H9 (cell line): ENCODE data around the gene WNT10A. TPM values are rescaled to one million over a fixed set of nuclear protein-coding genes. Genes with fewer than 3 reads are reported as not detected.

Experiments used
- DNase-seq: peaks from one replicate; pipeline ENCODE4 v3.0.0-alpha.2; 2017
- H2AFZ ChIP-seq: one replicate; pipeline ENCODE4 v1.6.1; 2013; ENCODE audit warnings: mild to moderate bottlenecking, low read length, control low read depth, moderate library complexity
- H2AK5ac ChIP-seq: 2 replicates; pipeline ENCODE4 v1.6.1; 2013; ENCODE audit warnings: low read length, control low read depth, mixed read lengths; ENCODE audit not compliant: insufficient read length
- H2BK120ac ChIP-seq: one replicate; pipeline ENCODE4 v1.6.1; 2013; ENCODE audit warnings: low read depth, mild to moderate bottlenecking, low read length, control low read depth, inconsistent platforms; ENCODE audit not compliant: poor library complexity, severe bottlenecking
- H2BK12ac ChIP-seq: 2 replicates; pipeline ENCODE4 v1.6.1; 2013; ENCODE audit warnings: low read length, control low read depth, mixed read lengths, low read depth; ENCODE audit not compliant: insufficient read length
- H2BK15ac ChIP-seq: 2 replicates; pipeline ENCODE4 v1.6.1; 2013; ENCODE audit warnings: low read depth, low read length, control low read depth
- H2BK20ac ChIP-seq: one replicate; pipeline ENCODE4 v1.6.1; 2013; ENCODE audit warnings: low read depth, mild to moderate bottlenecking, low read length, control low read depth, inconsistent platforms; ENCODE audit not compliant: poor library complexity, severe bottlenecking
- H2BK5ac ChIP-seq: 2 replicates; pipeline ENCODE4 v1.6.1; 2013; ENCODE audit warnings: low read length, control low read depth, mixed read lengths; ENCODE audit not compliant: insufficient read length
- H3K14ac ChIP-seq: 2 replicates; pipeline ENCODE4 v1.6.1; 2013; ENCODE audit warnings: low read length, control low read depth; ENCODE audit not compliant: insufficient read depth
- H3K18ac ChIP-seq: 2 replicates; pipeline ENCODE4 v1.6.1; 2013; ENCODE audit warnings: low read depth, mild to moderate bottlenecking, mixed read lengths, low read length, control low read depth; ENCODE audit not compliant: insufficient read length
- H3K23ac ChIP-seq: 2 replicates; pipeline ENCODE4 v1.6.1; 2013; ENCODE audit warnings: low read length, control low read depth, mixed read lengths, low read depth; ENCODE audit not compliant: insufficient read length
- H3K23me2 ChIP-seq: 2 replicates; pipeline ENCODE4 v1.6.1; 2013; ENCODE audit warnings: low read depth, mild to moderate bottlenecking, mixed read lengths, low read length, control low read depth; ENCODE audit not compliant: insufficient read length, poor library complexity, severe bottlenecking
- H3K27ac ChIP-seq: 2 replicates; pipeline ENCODE4 v1.5.1; 2013; ENCODE audit warnings: low read length, control low read depth, mixed read lengths, low read depth; ENCODE audit not compliant: insufficient read length
- H3K27me3 ChIP-seq: 2 replicates; pipeline ENCODE4 v1.6.1; 2013; ENCODE audit warnings: low read length, control low read depth, inconsistent platforms; ENCODE audit not compliant: insufficient read depth
- H3K4ac ChIP-seq: 2 replicates; pipeline ENCODE4 v1.6.1; 2013; ENCODE audit warnings: low read depth, mild to moderate bottlenecking, control low read depth, inconsistent platforms, low read length, moderate library complexity
- H3K4me1 ChIP-seq: 2 replicates; pipeline ENCODE4 v1.6.1; 2013; ENCODE audit warnings: low read length, control low read depth, inconsistent platforms; ENCODE audit not compliant: insufficient read depth
- H3K4me2 ChIP-seq: 2 replicates; pipeline ENCODE4 v1.6.1; 2013; ENCODE audit warnings: low read length, control low read depth, mixed read lengths; ENCODE audit not compliant: insufficient read length, insufficient read depth
- H3K56ac ChIP-seq: 2 replicates; pipeline ENCODE4 v1.6.1; 2013; ENCODE audit warnings: low read depth, mild to moderate bottlenecking, mixed read lengths, low read length, control low read depth; ENCODE audit not compliant: insufficient read length
- H3K79me1 ChIP-seq: 2 replicates; pipeline ENCODE4 v1.6.1; 2013; ENCODE audit warnings: low read depth, mild to moderate bottlenecking, moderate library complexity, low read length, control low read depth, inconsistent platforms; ENCODE audit not compliant: insufficient read depth, poor library complexity, severe bottlenecking
- H3K79me2 ChIP-seq: 2 replicates; pipeline ENCODE4 v1.6.1; 2013; ENCODE audit warnings: low read length, control low read depth, inconsistent platforms; ENCODE audit not compliant: insufficient read depth
- H3K9ac ChIP-seq: 2 replicates; pipeline ENCODE4 v1.6.1; 2013; ENCODE audit warnings: low read length, control low read depth, mixed read lengths; ENCODE audit not compliant: insufficient read length; ENCODE audit errors: extremely low read depth
- H3K9me3 ChIP-seq: one replicate; pipeline ENCODE4 v1.6.1; 2013; ENCODE audit warnings: low read depth, low read length, inconsistent platforms; ENCODE audit not compliant: control insufficient read depth
- H3T11ph ChIP-seq: one replicate; pipeline ENCODE4 v1.6.1; 2013; ENCODE audit warnings: mild to moderate bottlenecking, low read length, control low read depth, inconsistent platforms
- H4K20me1 ChIP-seq: one replicate; pipeline ENCODE4 v1.6.1; 2013; ENCODE audit not compliant: control insufficient read depth, insufficient read length, insufficient read depth
- H4K5ac ChIP-seq: 2 replicates; pipeline ENCODE4 v1.6.1; 2013; ENCODE audit warnings: low read depth, mild to moderate bottlenecking, mixed read lengths, low read length, control low read depth; ENCODE audit not compliant: insufficient read length
- H4K8ac ChIP-seq: replicated peaks from 2 replicates; pipeline ENCODE4 v1.6.1; 2013; ENCODE audit warnings: low read length, control low read depth, mixed read lengths, low read depth; ENCODE audit not compliant: insufficient read length
- H4K91ac ChIP-seq: 2 replicates; pipeline ENCODE4 v1.6.1; 2013; ENCODE audit warnings: low read depth, mild to moderate bottlenecking, moderate library complexity, mixed read lengths, low read length, control low read depth; ENCODE audit not compliant: insufficient read length
- H3K27ac Mint-ChIP-seq, 3 experiments: 2 replicates in 2 of 3; 3 replicates in 1 of 3; pipeline ENCODE4 v1.8.0; 2020 to 2021; ENCODE audit warnings: mixed read lengths in 3 of 3, mild to moderate bottlenecking in 1 of 3, moderate library complexity in 1 of 3
- H3K27me3 Mint-ChIP-seq: 2 replicates; pipeline ENCODE4 v1.8.0; 2021; ENCODE audit warnings: low read depth, mild to moderate bottlenecking, moderate library complexity, mixed read lengths
- H3K36me3 Mint-ChIP-seq, 3 experiments: 2 replicates in 2 of 3; 3 replicates in 1 of 3; pipeline ENCODE4 v1.8.0; 2020 to 2021; ENCODE audit warnings: low read depth in 3 of 3, mixed read lengths in 3 of 3; ENCODE audit not compliant: insufficient read depth in 1 of 3
- H3K4me1 Mint-ChIP-seq, 2 experiments: 2 replicates each; pipeline ENCODE4 v1.8.0; 2020; ENCODE audit warnings: mixed read lengths in 2 of 2
- H3K4me3 Mint-ChIP-seq, 2 experiments: 2 replicates in 1 of 2; 3 replicates in 1 of 2; pipeline ENCODE4 v1.8.0; 2020 to 2021; ENCODE audit warnings: mild to moderate bottlenecking in 2 of 2, mixed read lengths in 2 of 2, moderate library complexity in 1 of 2
- H3K9me3 Mint-ChIP-seq, 2 experiments: 2 replicates in 1 of 2; 3 replicates in 1 of 2; pipeline ENCODE4 v1.8.0; 2020; ENCODE audit warnings: mild to moderate bottlenecking in 2 of 2, mixed read lengths in 2 of 2, moderate library complexity in 1 of 2
- CTCF ChIP-seq: fragments of 200-600 bp; sonication (generic); conservative IDR thresholded peaks from 3 replicates; pipeline ENCODE4 v1.8.0; 2021; ENCODE audit warnings: antibody characterized with exemption, mild to moderate bottlenecking
- WGBS: extraction: QIAGEN DNeasy Blood & Tissue Kit; methylation state at CpG from one replicate; pipeline ENCODE4 v1.1.7; 2013; ENCODE audit warnings: missing lambda C conversion rate, low lambda C conversion rate, mixed read lengths; ENCODE audit not compliant: insufficient read length; ENCODE audit errors: extremely low coverage; 5-methylcytosine and 5-hydroxymethylcytosine counted together
- total RNA-seq: library from RNA; stranded (reverse); gene quantifications from 2 replicates; pipeline ENCODE4 v1.2.1, GENCODE V29; 2021

WNT10A gene
- total RNA-seq, 1 experiment from 2014 or later: not detected

GRCh38 chr2:218872645-218873358 lies 7.8 kb upstream of the WNT10A start:
- DNase-seq: peak; percentile 76
- H3K23ac ChIP-seq: no peak overlapping the region
- no peak overlapping the region for H2AK5ac ChIP-seq
- TF ChIP-seq CTCF: peak; percentile 36; the same call in 2 of the 3 replicates
- H2BK15ac ChIP-seq: no peak overlapping the region
- Mint-ChIP-seq H3K36me3 (no peaks in the 10 kb centered on the region; a peak in 1 of 7 replicates), H3K27me3 (peaks cover 99% of the 10 kb centered on the region), H3K9me3 (peaks cover 2 to 3% of the 10 kb centered on the region in 2 experiments; a peak in 3 of 5 replicates), H3K4me1 (peaks cover 11 to 21% of the 10 kb centered on the region in 2 experiments), H3K27ac (no peak overlapping the region), H3K4me3 (peak overlapping the region; percentile 11 to 72; a peak in 3 of 5 replicates)
- no peak overlapping the region for H3T11ph ChIP-seq
- no peak overlapping the region for H3K18ac ChIP-seq
- H3K9me3 ChIP-seq: no peaks in the 10 kb centered on the region
- peaks cover 96% of the 10 kb centered on the region for H3K27me3 ChIP-seq
- H3K56ac ChIP-seq: no peak overlapping the region
- H3K9ac ChIP-seq: no peak overlapping the region
- no peak overlapping the region for H4K8ac ChIP-seq
- H2AFZ ChIP-seq: no peak overlapping the region
- no peak overlapping the region for H2BK20ac ChIP-seq
- peak overlapping the region; percentile 1 for H3K4me2 ChIP-seq
- H4K5ac ChIP-seq: no peak overlapping the region
- H2BK12ac ChIP-seq: no peak overlapping the region
- H2BK120ac ChIP-seq: no peak overlapping the region
- WGBS: no CpG with 5 or more reads among the region's 22 CpGs
- H3K79me1 ChIP-seq: no peaks in the 10 kb centered on the region
- no peak overlapping the region for H3K4ac ChIP-seq
- no peak overlapping the region for H3K27ac ChIP-seq
- H4K91ac ChIP-seq: no peak overlapping the region
- H3K14ac ChIP-seq: no peak overlapping the region
- no peaks in the 10 kb centered on the region for H3K79me2 ChIP-seq
- no peaks in the 10 kb centered on the region for H3K4me1 ChIP-seq
- no peaks in the 10 kb centered on the region for H4K20me1 ChIP-seq
- no peak overlapping the region for H2BK5ac ChIP-seq
- peaks cover 2% of the 10 kb centered on the region for H3K23me2 ChIP-seq
